Measurements from ENCODE around the gene CRX. TPM values are rescaled to one million over a fixed set of nuclear protein-coding genes. Genes with fewer than 3 reads are reported as not detected.

The CRX gene
- total RNA-seq, 1 experiment from 2014 or later, result 0.13 TPM

DNA sequence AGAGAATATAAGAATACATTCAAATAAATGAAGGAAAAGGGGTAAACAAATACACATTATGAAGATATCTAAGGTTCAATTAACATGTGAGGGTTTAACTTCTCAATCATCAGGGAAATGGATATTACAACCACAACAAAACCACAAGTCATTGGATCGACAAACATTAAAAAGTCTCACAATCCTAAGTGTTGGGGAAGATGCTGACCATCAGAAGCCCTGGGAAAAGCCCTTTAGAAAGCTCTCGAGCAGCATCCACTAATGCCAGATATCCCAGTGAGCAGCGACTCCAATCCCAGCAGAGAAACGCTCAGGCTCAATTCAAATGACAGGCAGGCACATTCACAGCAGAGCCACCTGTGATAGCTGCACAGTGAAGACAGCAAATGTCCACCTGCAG, 20.5 kb upstream of the CRX start:
- Mint-ChIP-seq H3K9me3 (peaks cover 5 to 10% of the 10 kb centered on the region in 2 experiments; a peak in 4 of 5 replicates), H3K36me3 (ENCODE audit: insufficient read depth in 1 of 3, low read depth in 3 of 3) (peaks cover 5 to 7% (median 5%) of the 10 kb centered on the region in 3 experiments; a peak in 3 of 7 replicates), H3K4me1 (peaks cover 2 to 4% of the 10 kb centered on the region in 2 experiments; a peak in 1 of 4 replicates), H3K27me3 (ENCODE audit: low read depth) (peaks cover 2% of the 10 kb centered on the region; the same call in 1 of the 2 replicates), H3K4me3 (no peak overlapping the region), H3K27ac (no peak overlapping the region; a peak in 1 of 7 replicates)
- H4K20me1 ChIP-seq (ENCODE audit: control insufficient read depth, insufficient read depth, insufficient read length), result no peaks in the 10 kb centered on the region
- H3K23me2 ChIP-seq (ENCODE audit: insufficient read length, low read depth, low read length, poor library complexity, severe bottlenecking), result no peaks in the 10 kb centered on the region
- no peak overlapping the region for H3K4ac ChIP-seq (ENCODE audit: low read depth, low read length)
- no peak overlapping the region for H3K4me2 ChIP-seq (ENCODE audit: insufficient read depth, insufficient read length, low read length)
- no peak overlapping the region for H2BK5ac ChIP-seq (ENCODE audit: insufficient read length, low read length)
- no peak overlapping the region for H3T11ph ChIP-seq (ENCODE audit: low read length)
- H3K27me3 ChIP-seq (ENCODE audit: insufficient read depth, low read length), result no peaks in the 10 kb centered on the region
- no peak overlapping the region for H2AK5ac ChIP-seq (ENCODE audit: insufficient read length, low read length)
- H4K5ac ChIP-seq (ENCODE audit: insufficient read length, low read depth, low read length), result no peak overlapping the region
- no peak overlapping the region for H4K8ac ChIP-seq (replicated peaks; ENCODE audit: insufficient read length, low read depth, low read length)
- no peak for DNase-seq
- H2BK15ac ChIP-seq (ENCODE audit: low read depth, low read length), result no peak overlapping the region
- no peak overlapping the region for H3K18ac ChIP-seq (ENCODE audit: insufficient read length, low read depth, low read length)
- H3K56ac ChIP-seq (ENCODE audit: insufficient read length, low read depth, low read length), result no peak overlapping the region
- WGBS (ENCODE audit: extremely low coverage, insufficient read length, low lambda C conversion rate), result no CpG with 5 or more reads among the region's 4 CpGs
- H2BK120ac ChIP-seq (ENCODE audit: low read depth, low read length, poor library complexity, severe bottlenecking), result no peak overlapping the region
- H3K79me2 ChIP-seq (ENCODE audit: insufficient read depth, low read length), result no peaks in the 10 kb centered on the region
- no peak overlapping the region for H4K91ac ChIP-seq (ENCODE audit: insufficient read length, low read depth, low read length)
- H3K27ac ChIP-seq (ENCODE audit: insufficient read length, low read depth, low read length), result no peak overlapping the region
- no peaks in the 10 kb centered on the region for H3K79me1 ChIP-seq (ENCODE audit: insufficient read depth, low read depth, low read length, poor library complexity, severe bottlenecking)
- TF ChIP-seq, protein P1, sequence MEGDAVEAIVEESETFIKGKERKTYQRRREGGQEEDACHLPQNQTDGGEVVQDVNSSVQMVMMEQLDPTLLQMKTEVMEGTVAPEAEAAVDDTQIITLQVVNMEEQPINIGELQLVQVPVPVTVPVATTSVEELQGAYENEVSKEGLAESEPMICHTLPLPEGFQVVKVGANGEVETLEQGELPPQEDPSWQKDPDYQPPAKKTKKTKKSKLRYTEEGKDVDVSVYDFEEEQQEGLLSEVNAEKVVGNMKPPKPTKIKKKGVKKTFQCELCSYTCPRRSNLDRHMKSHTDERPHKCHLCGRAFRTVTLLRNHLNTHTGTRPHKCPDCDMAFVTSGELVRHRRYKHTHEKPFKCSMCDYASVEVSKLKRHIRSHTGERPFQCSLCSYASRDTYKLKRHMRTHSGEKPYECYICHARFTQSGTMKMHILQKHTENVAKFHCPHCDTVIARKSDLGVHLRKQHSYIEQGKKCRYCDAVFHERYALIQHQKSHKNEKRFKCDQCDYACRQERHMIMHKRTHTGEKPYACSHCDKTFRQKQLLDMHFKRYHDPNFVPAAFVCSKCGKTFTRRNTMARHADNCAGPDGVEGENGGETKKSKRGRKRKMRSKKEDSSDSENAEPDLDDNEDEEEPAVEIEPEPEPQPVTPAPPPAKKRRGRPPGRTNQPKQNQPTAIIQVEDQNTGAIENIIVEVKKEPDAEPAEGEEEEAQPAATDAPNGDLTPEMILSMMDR (conservative IDR thresholded peaks at IDR 0.05), result no peak
- H3K23ac ChIP-seq (ENCODE audit: insufficient read length, low read depth, low read length), result no peak overlapping the region
- H3K9ac ChIP-seq (ENCODE audit: extremely low read depth, insufficient read length, low read length), result no peak overlapping the region
- H3K4me1 ChIP-seq (ENCODE audit: insufficient read depth, low read length), result no peaks in the 10 kb centered on the region
- no peak overlapping the region for H2BK12ac ChIP-seq (ENCODE audit: insufficient read length, low read depth, low read length)
- no peaks in the 10 kb centered on the region for H3K9me3 ChIP-seq (ENCODE audit: control insufficient read depth, low read depth, low read length)
- H2BK20ac ChIP-seq (ENCODE audit: low read depth, low read length, poor library complexity, severe bottlenecking), result no peak overlapping the region
- H2AFZ ChIP-seq (ENCODE audit: low read length), result no peak overlapping the region
- H3K14ac ChIP-seq (ENCODE audit: insufficient read depth, low read length), result no peak overlapping the region
